DND-41 (cell line): ENCODE measurements around the gene AKNA.

Experiments
- ATAC-seq: fragments of 200-7000 bp; cut with Tn5 transposase; 3 replicates; pipeline ENCODE4 v1.9.1; 2021; ENCODE audit warnings: low read depth; ENCODE audit not compliant: insufficient read depth
- DNase-seq: peaks from one replicate; pipeline ENCODE4 v3.0.0-alpha.2; 2020
- H2AFZ ChIP-seq: 2 replicates; pipeline ENCODE4 v1.6.0; 2012; ENCODE audit warnings: low read depth, low read length
- H3K27ac ChIP-seq: 2 replicates; pipeline ENCODE4 v1.5.1; 2012; ENCODE audit warnings: low read length, inconsistent platforms
- H3K27me3 ChIP-seq: fragments of 200-600 bp; sonication (generic); 2 replicates; pipeline ENCODE4 v1.6.0; 2012; ENCODE audit warnings: low read length, mild to moderate bottlenecking, inconsistent platforms; ENCODE audit not compliant: insufficient read depth, poor library complexity
- H3K36me3 ChIP-seq: 2 replicates; pipeline ENCODE4 v1.5.1; 2012; ENCODE audit warnings: low read length, inconsistent platforms; ENCODE audit not compliant: insufficient read depth
- H3K4me1 ChIP-seq: 2 replicates; pipeline ENCODE4 v1.5.1; 2012; ENCODE audit warnings: mild to moderate bottlenecking, low read length; ENCODE audit not compliant: insufficient read depth
- H3K4me2 ChIP-seq: 2 replicates; pipeline ENCODE4 v1.6.0; 2012; ENCODE audit warnings: mild to moderate bottlenecking, moderate library complexity, low read length, inconsistent platforms; ENCODE audit not compliant: insufficient read depth
- H3K4me3 ChIP-seq, 2 experiments: fragments of 200-600 bp in 1 of 2; shearing (Covaris generic) in 1 of 2; 2 replicates each; pipeline ENCODE4 v1.5.1; 2012 to 2016; ENCODE audit warnings: inconsistent platforms in 2 of 2, low read length in 2 of 2, mild to moderate bottlenecking in 2 of 2, low read depth in 1 of 2, moderate library complexity in 1 of 2
- H3K79me2 ChIP-seq: 2 replicates; pipeline ENCODE4 v1.6.0; 2012; ENCODE audit warnings: low read length, inconsistent platforms; ENCODE audit not compliant: insufficient read depth
- H3K9ac ChIP-seq: 2 replicates; pipeline ENCODE4 v1.6.0; 2012; ENCODE audit warnings: low read depth, mild to moderate bottlenecking, inconsistent platforms, low read length, moderate library complexity
- H3K9me3 ChIP-seq: 2 replicates; pipeline ENCODE4 v1.5.1; 2012; ENCODE audit warnings: low read length, moderate library complexity, mild to moderate bottlenecking, inconsistent platforms; ENCODE audit not compliant: insufficient read depth, severe bottlenecking
- H4K20me1 ChIP-seq: 2 replicates; pipeline ENCODE4 v1.6.0; 2012; ENCODE audit warnings: low read length; ENCODE audit not compliant: insufficient read depth
- EZH2 ChIP-seq: IDR thresholded peaks from 3 replicates; pipeline ENCODE4 v1.6.1; 2012; ENCODE audit warnings: borderline replicate concordance, low read depth, mild to moderate bottlenecking, moderate library complexity, low read length, inconsistent platforms; ENCODE audit not compliant: severe bottlenecking
- TF ChIP-seq, protein P1 (sequence below): IDR thresholded peaks from 2 replicates; pipeline ENCODE4 v1.5.1; 2012; ENCODE audit warnings: borderline replicate concordance, low read length, moderate library complexity, mild to moderate bottlenecking; ENCODE audit not compliant: poor library complexity, severe bottlenecking; ENCODE audit errors: extremely low read depth

The AKNA gene

DNA sequence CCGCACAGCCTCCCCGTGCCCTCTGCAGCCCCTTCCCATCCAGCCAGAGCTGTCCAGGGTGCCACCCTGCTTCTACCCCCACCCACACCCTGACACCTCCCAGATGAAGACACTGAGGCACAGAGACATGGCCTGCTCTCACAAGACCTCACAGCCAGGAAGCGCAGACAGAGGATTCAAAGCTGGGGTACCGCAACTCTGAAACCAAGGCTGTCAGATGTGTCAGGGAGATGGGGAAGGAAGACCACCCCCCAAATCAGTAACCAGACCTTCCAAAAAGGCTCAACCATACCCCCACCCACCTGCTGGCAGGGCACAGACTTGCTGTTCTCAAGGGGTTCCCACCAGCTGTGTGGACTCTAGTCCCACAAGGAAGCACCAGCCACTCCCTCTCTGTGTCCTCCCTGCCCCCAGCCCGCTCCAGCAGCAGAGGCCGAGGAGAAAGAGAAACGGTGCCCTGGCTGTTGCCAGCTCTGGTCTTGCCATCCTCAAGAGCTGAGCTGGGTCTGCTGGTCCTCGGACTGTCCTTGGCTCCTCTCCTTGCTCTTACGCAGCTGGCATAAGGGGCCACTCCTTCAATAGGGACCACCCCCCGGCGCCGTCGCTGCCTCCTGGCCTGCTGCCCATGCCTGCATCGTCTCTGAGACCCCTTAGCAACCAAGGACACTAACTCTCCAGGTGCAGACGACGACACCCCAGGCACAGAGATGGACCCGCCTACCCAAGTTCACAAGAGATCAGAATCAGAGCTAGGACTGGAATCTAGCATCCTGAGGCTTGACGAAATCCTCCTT, 699 bp downstream of the AKNA start:
- H3K4me1 ChIP-seq, result peaks cover 75% of the 10 kb centered on the region
- TF ChIP-seq, protein P1, sequence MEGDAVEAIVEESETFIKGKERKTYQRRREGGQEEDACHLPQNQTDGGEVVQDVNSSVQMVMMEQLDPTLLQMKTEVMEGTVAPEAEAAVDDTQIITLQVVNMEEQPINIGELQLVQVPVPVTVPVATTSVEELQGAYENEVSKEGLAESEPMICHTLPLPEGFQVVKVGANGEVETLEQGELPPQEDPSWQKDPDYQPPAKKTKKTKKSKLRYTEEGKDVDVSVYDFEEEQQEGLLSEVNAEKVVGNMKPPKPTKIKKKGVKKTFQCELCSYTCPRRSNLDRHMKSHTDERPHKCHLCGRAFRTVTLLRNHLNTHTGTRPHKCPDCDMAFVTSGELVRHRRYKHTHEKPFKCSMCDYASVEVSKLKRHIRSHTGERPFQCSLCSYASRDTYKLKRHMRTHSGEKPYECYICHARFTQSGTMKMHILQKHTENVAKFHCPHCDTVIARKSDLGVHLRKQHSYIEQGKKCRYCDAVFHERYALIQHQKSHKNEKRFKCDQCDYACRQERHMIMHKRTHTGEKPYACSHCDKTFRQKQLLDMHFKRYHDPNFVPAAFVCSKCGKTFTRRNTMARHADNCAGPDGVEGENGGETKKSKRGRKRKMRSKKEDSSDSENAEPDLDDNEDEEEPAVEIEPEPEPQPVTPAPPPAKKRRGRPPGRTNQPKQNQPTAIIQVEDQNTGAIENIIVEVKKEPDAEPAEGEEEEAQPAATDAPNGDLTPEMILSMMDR, result no peak
- no peak for TF ChIP-seq EZH2

GRCh38 chr9:114386361-114386885, 1.4 kb downstream of the AKNA start:
- Histone ChIP-seq H3K4me3 (peak overlapping the region; percentile 42 to 84), H3K9ac (peak overlapping the region; percentile 90)

More for the DNA sequence above, 699 bp downstream of the AKNA start:
- peak overlapping the region; percentile 90 for H3K9ac ChIP-seq
- peak overlapping the region; percentile 97 for H3K27ac ChIP-seq
- H3K79me2 ChIP-seq, result peaks cover 83% of the 10 kb centered on the region
- no peak for ATAC-seq
- H3K9me3 ChIP-seq, result no peaks in the 10 kb centered on the region
- peak overlapping the region; percentile 40 for H2AFZ ChIP-seq
- H3K4me2 ChIP-seq, result peak overlapping the region; percentile 71
- peaks cover 7% of the 10 kb centered on the region; the same call in 1 of the 2 replicates for H4K20me1 ChIP-seq
- H3K4me3 ChIP-seq, result peak overlapping the region; percentile 42 to 84
- no peaks in the 10 kb centered on the region for H3K27me3 ChIP-seq
- peaks cover 26% of the 10 kb centered on the region for H3K36me3 ChIP-seq
- peak; percentile 57 for DNase-seq

DNA sequence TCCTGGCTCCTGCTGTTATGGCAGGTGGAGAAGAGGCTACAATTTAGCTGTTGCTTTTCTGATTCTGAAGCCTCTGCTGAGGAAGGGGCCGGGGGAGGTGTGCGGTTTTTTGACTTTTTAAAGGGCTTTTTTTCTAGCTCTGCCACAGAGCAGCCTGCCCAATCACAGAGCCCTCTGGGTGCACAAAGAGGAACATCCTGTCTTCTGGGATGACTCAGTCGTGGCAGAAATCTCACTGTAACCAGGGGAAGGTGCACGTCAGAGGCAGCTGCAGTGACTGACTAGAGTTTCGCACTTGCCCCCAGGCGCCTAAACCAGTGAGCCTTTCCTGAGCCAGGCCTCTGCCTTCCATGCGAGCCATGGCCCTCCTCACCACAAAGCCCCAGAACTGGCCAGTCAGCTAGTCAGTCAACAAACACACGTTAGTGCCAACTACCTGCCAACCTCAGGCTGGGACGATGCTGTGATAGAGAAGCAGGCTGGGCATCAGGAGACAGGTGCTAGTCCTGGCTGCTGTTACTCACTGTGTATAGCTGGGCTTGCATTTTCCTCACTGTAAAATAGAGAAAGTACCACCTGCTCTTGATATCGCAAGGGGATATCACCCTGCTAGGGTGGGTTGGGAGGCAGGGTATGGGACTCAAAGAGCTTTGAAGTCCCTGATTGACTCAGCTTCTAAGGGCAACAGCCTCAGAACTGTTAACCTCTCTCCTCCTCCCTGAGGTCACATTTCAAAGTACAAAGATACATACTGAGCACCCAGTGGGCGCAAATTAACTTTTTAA, 2.2 kb downstream of the AKNA start:
- Histone ChIP-seq H3K4me2 (peak overlapping the region; percentile 71), H2AFZ (no peak overlapping the region), H3K9ac (peak overlapping the region; percentile 90), H3K4me1 (peaks cover 77% of the 10 kb centered on the region), H3K9me3 (no peaks in the 10 kb centered on the region), H3K4me3 (peak overlapping the region; percentile 42 to 84), H4K20me1 (peaks cover 11% of the 10 kb centered on the region; the same call in 1 of the 2 replicates), H3K27me3 (no peaks in the 10 kb centered on the region), H3K79me2 (peaks cover 92% of the 10 kb centered on the region), H3K27ac (peak overlapping the region; percentile 97), H3K36me3 (peaks cover 38% of the 10 kb centered on the region)
- peak; percentile 77 for ATAC-seq
- peak; percentile 93 for DNase-seq
- TF ChIP-seq EZH2, result no peak
- TF ChIP-seq, protein P1, result no peak

More at GRCh38 chr9:114386361-114386885, 1.4 kb downstream of the AKNA start:
- Histone ChIP-seq H3K27ac (peak overlapping the region; percentile 97), H3K27me3 (no peaks in the 10 kb centered on the region), H3K4me1 (peaks cover 78% of the 10 kb centered on the region), H2AFZ (no peak overlapping the region), H3K36me3 (peaks cover 30% of the 10 kb centered on the region), H4K20me1 (peaks cover 11% of the 10 kb centered on the region; the same call in 1 of the 2 replicates), H3K79me2 (peaks cover 88% of the 10 kb centered on the region), H3K9me3 (no peaks in the 10 kb centered on the region), H3K4me2 (peak overlapping the region; percentile 71)
- ATAC-seq, result no peak
- TF ChIP-seq, protein P1, result no peak
- TF ChIP-seq EZH2, result no peak
- peak; percentile 20 for DNase-seq
